Neural progenitor cell (in vitro differentiated cells): Measurements from ENCODE around the gene CLDN7. TPM values are rescaled to one million over a fixed set of nuclear protein-coding genes. Genes with fewer than 3 reads are reported as not detected.
A peak's percentile ranks its signal among the peaks of the same experiment; 100 is the strongest.

Source experiments
- DNase-seq: peaks from one replicate; pipeline ENCODE4 v3.0.0-alpha.2; 2016; ENCODE audit warnings: low spot score
- H2AFZ ChIP-seq: fragments of 200-600 bp; sonication (generic); replicated peaks from 2 replicates; pipeline ENCODE4 v1.6.1; 2016; ENCODE audit warnings: antibody characterized with exemption
- H3F3A ChIP-seq: fragments of 200-600 bp; sonication (generic); 2 replicates; pipeline ENCODE4 v1.6.1; 2016; ENCODE audit warnings: antibody characterized with exemption, low read depth
- H3K27ac ChIP-seq: fragments of 200-600 bp; sonication (generic); 2 replicates; pipeline ENCODE4 v1.5.1; 2016; ENCODE audit warnings: mild to moderate bottlenecking
- H3K27me3 ChIP-seq: fragments of 200-600 bp; sonication (generic); 2 replicates; pipeline ENCODE4 v1.6.1; 2016; ENCODE audit warnings: mild to moderate bottlenecking, moderate library complexity
- H3K36me3 ChIP-seq: fragments of 200-600 bp; sonication (generic); 2 replicates; pipeline ENCODE4 v1.5.1; 2016
- H3K4me1 ChIP-seq: fragments of 200-600 bp; sonication (generic); 2 replicates; pipeline ENCODE4 v1.6.1; 2016; ENCODE audit warnings: mixed run types
- H3K4me2 ChIP-seq: fragments of 200-600 bp; sonication (generic); 2 replicates; pipeline ENCODE4 v1.6.1; 2016
- H3K4me3 ChIP-seq: fragments of 200-600 bp; sonication (generic); 2 replicates; pipeline ENCODE4 v1.5.1; 2016
- H3K79me2 ChIP-seq: fragments of 200-600 bp; sonication (generic); 2 replicates; pipeline ENCODE4 v1.6.1; 2016; ENCODE audit warnings: low read depth
- H3K9ac ChIP-seq: fragments of 200-600 bp; sonication (generic); 2 replicates; pipeline ENCODE4 v1.6.1; 2016
- H3K9me3 ChIP-seq: fragments of 200-600 bp; sonication (generic); 2 replicates; pipeline ENCODE4 v1.5.1; 2016; ENCODE audit warnings: low read depth
- H4K20me1 ChIP-seq: fragments of 200-600 bp; sonication (generic); 2 replicates; pipeline ENCODE4 v1.6.1; 2016; ENCODE audit warnings: low read depth
- H3K27ac Mint-ChIP-seq: 3 replicates; pipeline ENCODE4 v1.8.0; 2021; ENCODE audit warnings: mixed read lengths
- H3K27me3 Mint-ChIP-seq: 2 replicates; pipeline ENCODE4 v1.8.0; 2022; ENCODE audit warnings: low read depth, mild to moderate bottlenecking, inconsistent platforms, moderate library complexity, mixed read lengths; ENCODE audit not compliant: insufficient read depth
- H3K36me3 Mint-ChIP-seq: 3 replicates; pipeline ENCODE4 v1.8.0; 2021; ENCODE audit warnings: mixed read lengths
- H3K4me1 Mint-ChIP-seq: 3 replicates; pipeline ENCODE4 v1.8.0; 2021; ENCODE audit warnings: mixed read lengths
- H3K4me3 Mint-ChIP-seq: 3 replicates; pipeline ENCODE4 v1.8.0; 2021; ENCODE audit warnings: mild to moderate bottlenecking, moderate library complexity, mixed read lengths
- H3K9me3 Mint-ChIP-seq: 3 replicates; pipeline ENCODE4 v1.8.0; 2020; ENCODE audit warnings: mixed read lengths
- CTCF ChIP-seq: fragments of 200-600 bp; sonication (generic); IDR thresholded peaks from 2 replicates; pipeline ENCODE4 v1.5.1; 2017; ENCODE audit warnings: antibody characterized with exemption, mild to moderate bottlenecking
- EZH2 ChIP-seq: fragments of 200-600 bp; sonication (generic); IDR thresholded peaks from 2 replicates; pipeline ENCODE4 v1.6.1; 2017; ENCODE audit warnings: antibody characterized with exemption, mild to moderate bottlenecking, moderate library complexity
- EZH2phosphoT487 ChIP-seq: fragments of 200-600 bp; sonication (generic); IDR thresholded peaks from 2 replicates; pipeline ENCODE4 v1.6.1; 2017; ENCODE audit warnings: antibody characterized with exemption
- total RNA-seq: library from RNA; depleted of rRNA; stranded (reverse); fragments of >200 nt; gene quantifications from 2 replicates; pipeline ENCODE4 v1.2.3, GENCODE V29; 2015; ENCODE audit warnings: low replicate concordance

CLDN7 gene
- total RNA-seq, 1 donor from 2014 or later: 0.32 TPM

- DNase-seq: peak; percentile 40
- H4K20me1 ChIP-seq: peaks cover 28% of the 10 kb centered on the region
- peak overlapping the region; percentile 94 for H3K27ac Mint-ChIP-seq
- H2AFZ ChIP-seq: no peak overlapping the region
- H3K4me2 ChIP-seq: peak overlapping the region; percentile 74
- TF ChIP-seq EZH2: no peak
- TF ChIP-seq CTCF: no peak
- no peak for TF ChIP-seq EZH2phosphoT487
- H3K4me3 ChIP-seq: peak overlapping the region; percentile 99
- H3K79me2 ChIP-seq: peaks cover 76% of the 10 kb centered on the region
- H3K9ac ChIP-seq: peak overlapping the region; percentile 86
- peaks cover 13% of the 10 kb centered on the region for H3K27me3 Mint-ChIP-seq
- peak overlapping the region; percentile 64 for H3K27ac ChIP-seq
- no peaks in the 10 kb centered on the region for H3K9me3 Mint-ChIP-seq
- H3K4me1 Mint-ChIP-seq: peaks cover 53% of the 10 kb centered on the region
- peaks cover 73% of the 10 kb centered on the region for H3F3A ChIP-seq
- H3K4me1 ChIP-seq: peaks cover 18% of the 10 kb centered on the region
- H3K4me3 Mint-ChIP-seq: peak overlapping the region; percentile 99
- H3K36me3 Mint-ChIP-seq: peaks cover 25% of the 10 kb centered on the region
- no peaks in the 10 kb centered on the region for H3K27me3 ChIP-seq
- H3K36me3 ChIP-seq: no peaks in the 10 kb centered on the region
- H3K9me3 ChIP-seq: no peaks in the 10 kb centered on the region
Observed at GRCh38 chr17:7238420-7239090, 23.7 kb downstream of the CLDN7 start.

- Histone ChIP-seq H3K9me3 (no peaks in the 10 kb centered on the region), H4K20me1 (peaks cover 32% of the 10 kb centered on the region), H3K36me3 (no peaks in the 10 kb centered on the region), H3K27me3 (no peaks in the 10 kb centered on the region), H3K4me3 (peak overlapping the region; percentile 99), H3F3A (peaks cover 73% of the 10 kb centered on the region), H3K9ac (peak overlapping the region; percentile 65), H3K4me2 (peak overlapping the region; percentile 74), H2AFZ (no peak overlapping the region), H3K4me1 (peaks cover 19% of the 10 kb centered on the region), H3K79me2 (peaks cover 83% of the 10 kb centered on the region), H3K27ac (peak overlapping the region; percentile 75)
- Mint-ChIP-seq H3K27ac (no peak overlapping the region), H3K4me1 (peaks cover 53% of the 10 kb centered on the region), H3K36me3 (peaks cover 27% of the 10 kb centered on the region), H3K9me3 (no peaks in the 10 kb centered on the region), H3K27me3 (peaks cover 15% of the 10 kb centered on the region), H3K4me3 (peak overlapping the region; percentile 99)
- TF ChIP-seq EZH2 (no peak), CTCF (no peak), EZH2phosphoT487 (no peak)
- peak; percentile 92 for DNase-seq
Observed at GRCh38 chr17:7237761-7238419, 24.4 kb downstream of the CLDN7 start.

- Histone ChIP-seq H3K9me3 (no peaks in the 10 kb centered on the region), H3K4me1 (peaks cover 24% of the 10 kb centered on the region), H3K36me3 (no peaks in the 10 kb centered on the region), H3F3A (peaks cover 73% of the 10 kb centered on the region), H3K4me3 (peak overlapping the region; percentile 99), H4K20me1 (peaks cover 37% of the 10 kb centered on the region), H3K4me2 (peak overlapping the region; percentile 74), H3K27ac (peak overlapping the region; percentile 75), H2AFZ (no peak overlapping the region), H3K79me2 (peaks cover 88% of the 10 kb centered on the region), H3K9ac (no peak overlapping the region), H3K27me3 (no peaks in the 10 kb centered on the region)
- Mint-ChIP-seq H3K27me3 (peaks cover 15% of the 10 kb centered on the region), H3K27ac (peak overlapping the region; percentile 35), H3K4me3 (peak overlapping the region; percentile 99), H3K9me3 (no peaks in the 10 kb centered on the region), H3K36me3 (peaks cover 28% of the 10 kb centered on the region), H3K4me1 (peaks cover 54% of the 10 kb centered on the region)
- DNase-seq: no peak
- TF ChIP-seq EZH2: no peak
- TF ChIP-seq EZH2phosphoT487: no peak
- no peak for TF ChIP-seq CTCF
Observed at GRCh38 chr17:7237266-7237760, 25.0 kb downstream of the CLDN7 start.
